Measurements from ENCODE around the gene EFCAB6. TPM values are rescaled to one million over a fixed set of nuclear protein-coding genes. Genes with fewer than 3 reads are reported as not detected.

EFCAB6 gene
- total RNA-seq, 1 experiment from 2014 or later: 0.52 TPM

DNA sequence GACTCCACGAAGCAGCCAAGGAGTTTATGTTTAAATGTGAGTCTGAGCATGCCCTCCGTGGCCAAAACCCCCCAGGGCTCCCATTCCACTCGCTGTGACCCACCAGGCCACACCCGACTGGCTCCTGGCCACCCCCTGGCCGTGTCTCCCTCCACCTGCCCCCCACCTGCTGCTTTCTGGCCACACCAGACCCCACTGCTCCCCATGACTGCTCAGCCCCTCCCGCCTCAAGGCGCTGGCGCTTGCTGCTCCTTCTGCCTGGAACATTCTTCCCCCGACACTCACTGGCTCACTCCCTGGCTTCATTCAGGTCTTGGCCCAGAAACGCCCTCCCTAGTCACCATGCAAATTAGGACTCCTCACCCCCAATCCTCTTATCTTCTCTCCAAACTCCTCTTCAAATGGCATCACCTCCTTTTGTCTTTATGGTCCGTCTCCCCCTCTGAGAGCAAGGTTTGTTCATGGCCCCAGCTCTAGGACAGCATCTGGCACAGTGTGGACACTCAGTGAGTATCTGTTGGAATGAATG is 72.2 kb downstream of the EFCAB6 start:
- peaks cover 29% of the 10 kb centered on the region; the same call in 1 of the 2 replicates for H3K27me3 ChIP-seq (ENCODE audit: insufficient read depth, low read length)
- H3K79me2 ChIP-seq (ENCODE audit: insufficient read depth, low read length): no peaks in the 10 kb centered on the region
- CTCF ChIA-PET: no interaction called here
- RAD21 ChIA-PET (ENCODE audit: low non-redundant PET in 1 of 2, low total read pairs in 2 of 2, uncharacterized antibody in 2 of 2, unreplicated experiment in 2 of 2): no interaction called here
- intact Hi-C loops (cut with micrococcal nuclease): no loop called here
- H3K9me3 ChIP-seq (ENCODE audit: control insufficient read depth in 1 of 2, insufficient read depth in 1 of 2, low read depth in 1 of 2, low read length in 2 of 2): no peaks in the 10 kb centered on the region
- H3K4me3 ChIP-seq (replicated peaks in 1 of 2; ENCODE audit: low read depth in 1 of 2, low read length in 2 of 2): no peak overlapping the region
- BruUV-seq (replicated peaks): no TSS peak
- no peak overlapping the region for H3K9ac ChIP-seq (ENCODE audit: low read length)
- H3K36me3 ChIP-seq (ENCODE audit: control insufficient read depth in 1 of 2, insufficient read depth in 2 of 2, low read length in 2 of 2): no peaks in the 10 kb centered on the region
- POLR2A ChIA-PET: no interaction called here
- DNase-seq (ENCODE audit: low read depth, low spot score) (no peak), ATAC-seq (no peak)
- H3K4me2 ChIP-seq (ENCODE audit: low read length): no peak overlapping the region
- no peaks in the 10 kb centered on the region for H3K4me1 ChIP-seq (ENCODE audit: control insufficient read depth in 1 of 2, insufficient read depth in 2 of 2, low read length in 2 of 2)
- H4K20me1 ChIP-seq (ENCODE audit: insufficient read depth): no peaks in the 10 kb centered on the region
- H3K27ac ChIP-seq (ENCODE audit: low read depth, low read length): no peak overlapping the region
- no peak overlapping the region for H2AFZ ChIP-seq (ENCODE audit: low read depth, low read length, poor library complexity, severe bottlenecking)
- H3K9me2 ChIP-seq (ENCODE audit: insufficient read depth): no peaks in the 10 kb centered on the region
- TF ChIP-seq EZH2 (IDR thresholded peaks at IDR 0.05) (no peak), CBX3 (IDR thresholded peaks at IDR 0.05; ENCODE audit: low read depth) (no peak), POLR2A (IDR thresholded peaks at IDR 0.05; ENCODE audit: borderline replicate concordance, extremely low read depth, insufficient read depth, insufficient read length) (no peak), CTCF (IDR thresholded peaks at IDR 0.05 in 2 of 3, conservative IDR thresholded peaks at IDR 0.05 in 1 of 3; ENCODE audit: borderline replicate concordance in 1 of 3, insufficient read depth in 1 of 3, low read depth in 2 of 3, low read length in 2 of 3) (no peak)

- no peak for TF ChIP-seq SP1 (IDR thresholded peaks at IDR 0.05; ENCODE audit: low read depth)
- no peak for TF ChIP-seq ZNF274 (IDR thresholded peaks at IDR 0.05; ENCODE audit: low read depth, low read length)
- TF ChIP-seq JUND (IDR thresholded peaks at IDR 0.05): no peak
- TF ChIP-seq, protein P1, sequence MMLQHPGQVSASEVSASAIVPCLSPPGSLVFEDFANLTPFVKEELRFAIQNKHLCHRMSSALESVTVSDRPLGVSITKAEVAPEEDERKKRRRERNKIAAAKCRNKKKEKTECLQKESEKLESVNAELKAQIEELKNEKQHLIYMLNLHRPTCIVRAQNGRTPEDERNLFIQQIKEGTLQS (IDR thresholded peaks at IDR 0.05): no peak
- no peak for TF ChIP-seq EZH2phosphoT487 (IDR thresholded peaks at IDR 0.05; ENCODE audit: borderline replicate concordance)
- no peak for TF ChIP-seq RAD21 (IDR thresholded peaks at IDR 0.05; ENCODE audit: low read depth)
- TF ChIP-seq ELF1 (IDR thresholded peaks at IDR 0.05; ENCODE audit: borderline replicate concordance, low read depth): no peak
- TF ChIP-seq EZH2 (IDR thresholded peaks at IDR 0.05): no peak
- ChIA-PET CTCF (no interaction called here), POLR2A (no interaction called here), RAD21 (ENCODE audit: low non-redundant PET in 1 of 2, low total read pairs in 2 of 2, uncharacterized antibody in 2 of 2, unreplicated experiment in 2 of 2) (no interaction called here)
- intact Hi-C loops (cut with micrococcal nuclease): no loop called here
- DNase-seq (ENCODE audit: low read depth, low spot score) (no peak), ATAC-seq (no peak)
- no peaks in the 10 kb centered on the region for H3K4me1 ChIP-seq (ENCODE audit: control insufficient read depth in 1 of 2, insufficient read depth in 2 of 2, low read length in 2 of 2)
- no peak overlapping the region for H3K27ac ChIP-seq (ENCODE audit: low read depth, low read length)
- no peaks in the 10 kb centered on the region for H3K79me2 ChIP-seq (ENCODE audit: insufficient read depth, low read length)
- H4K20me1 ChIP-seq (ENCODE audit: insufficient read depth): no peaks in the 10 kb centered on the region
- H3K27me3 ChIP-seq (ENCODE audit: insufficient read depth, low read length): peaks cover 45% of the 10 kb centered on the region
- BruUV-seq (replicated peaks): no TSS peak
- H2AFZ ChIP-seq (ENCODE audit: low read depth, low read length, poor library complexity, severe bottlenecking): no peak overlapping the region
- no peak overlapping the region for H3K9ac ChIP-seq (ENCODE audit: low read length)
- H3K4me2 ChIP-seq (ENCODE audit: low read length): no peak overlapping the region
- H3K9me3 ChIP-seq (ENCODE audit: control insufficient read depth in 1 of 2, insufficient read depth in 1 of 2, low read depth in 1 of 2, low read length in 2 of 2): no peaks in the 10 kb centered on the region
- no peaks in the 10 kb centered on the region for H3K36me3 ChIP-seq (ENCODE audit: control insufficient read depth in 1 of 2, insufficient read depth in 2 of 2, low read length in 2 of 2)
- H3K9me2 ChIP-seq (ENCODE audit: insufficient read depth): no peaks in the 10 kb centered on the region
- H3K4me3 ChIP-seq (replicated peaks in 1 of 2; ENCODE audit: low read depth in 1 of 2, low read length in 2 of 2): no peak overlapping the region
Observed at GRCh38 chr22:43737150-43737828, 74.8 kb downstream of the EFCAB6 start.
